RWPE1 (cell line): ENCODE data around the gene IGF1R.

Experiments used
- CTCF ChIA-PET: fragments of 350-600 bp; sonication (Branson Sonifier 250); formaldehyde crosslinking; extraction: SDS; loops from one replicate; lab custom pipeline; 2021; lab: Yijun Ruan, JAX
- POLR2A ChIA-PET: fragments of 400-600 bp; formaldehyde crosslinking; extraction: SDS; loops from one replicate; lab custom pipeline; 2020; ENCODE audit warnings: antibody characterized with exemption; ENCODE audit not compliant: low non-redundant PET; lab: Yijun Ruan, JAX
- DNase-seq: peaks from one replicate; pipeline ENCODE4 v3.0.0; 2012; ENCODE audit warnings: low spot score
- H3K27ac ChIP-seq: fragments of 450-650 bp; 2 replicates; pipeline ENCODE4 v1.5.1; 2017
- TF ChIP-seq, protein P1 (sequence below): fragments of 450-650 bp; conservative IDR thresholded peaks from 2 replicates; pipeline ENCODE4 v1.5.1; 2017; ENCODE audit warnings: low read depth, mild to moderate bottlenecking

IGF1R gene

DNA sequence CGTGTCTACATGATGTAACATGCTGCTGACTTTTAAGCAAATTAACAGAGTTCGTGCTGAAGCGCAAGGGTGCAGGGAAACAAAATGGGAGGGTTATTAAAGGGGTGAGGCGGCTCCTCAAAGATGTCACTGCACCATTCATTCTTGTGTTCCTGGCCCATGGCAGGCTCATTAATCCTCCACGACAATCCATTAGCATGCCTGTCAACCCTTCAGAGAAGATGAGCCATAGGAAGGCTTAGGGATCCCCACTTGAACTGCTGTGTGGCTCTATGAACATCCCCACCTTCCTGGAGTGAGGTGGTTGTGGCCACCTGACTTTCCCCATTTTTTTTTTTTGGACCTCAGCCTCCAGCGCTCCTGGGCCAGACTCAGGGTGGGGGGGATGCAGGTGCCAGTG is 45.8 kb downstream of the IGF1R start:
- CTCF ChIA-PET: no interaction called here
- POLR2A ChIA-PET: no interaction called here
- TF ChIP-seq, protein P1, sequence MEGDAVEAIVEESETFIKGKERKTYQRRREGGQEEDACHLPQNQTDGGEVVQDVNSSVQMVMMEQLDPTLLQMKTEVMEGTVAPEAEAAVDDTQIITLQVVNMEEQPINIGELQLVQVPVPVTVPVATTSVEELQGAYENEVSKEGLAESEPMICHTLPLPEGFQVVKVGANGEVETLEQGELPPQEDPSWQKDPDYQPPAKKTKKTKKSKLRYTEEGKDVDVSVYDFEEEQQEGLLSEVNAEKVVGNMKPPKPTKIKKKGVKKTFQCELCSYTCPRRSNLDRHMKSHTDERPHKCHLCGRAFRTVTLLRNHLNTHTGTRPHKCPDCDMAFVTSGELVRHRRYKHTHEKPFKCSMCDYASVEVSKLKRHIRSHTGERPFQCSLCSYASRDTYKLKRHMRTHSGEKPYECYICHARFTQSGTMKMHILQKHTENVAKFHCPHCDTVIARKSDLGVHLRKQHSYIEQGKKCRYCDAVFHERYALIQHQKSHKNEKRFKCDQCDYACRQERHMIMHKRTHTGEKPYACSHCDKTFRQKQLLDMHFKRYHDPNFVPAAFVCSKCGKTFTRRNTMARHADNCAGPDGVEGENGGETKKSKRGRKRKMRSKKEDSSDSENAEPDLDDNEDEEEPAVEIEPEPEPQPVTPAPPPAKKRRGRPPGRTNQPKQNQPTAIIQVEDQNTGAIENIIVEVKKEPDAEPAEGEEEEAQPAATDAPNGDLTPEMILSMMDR: no peak
- H3K27ac ChIP-seq: no peak overlapping the region
- no peak for DNase-seq

DNA sequence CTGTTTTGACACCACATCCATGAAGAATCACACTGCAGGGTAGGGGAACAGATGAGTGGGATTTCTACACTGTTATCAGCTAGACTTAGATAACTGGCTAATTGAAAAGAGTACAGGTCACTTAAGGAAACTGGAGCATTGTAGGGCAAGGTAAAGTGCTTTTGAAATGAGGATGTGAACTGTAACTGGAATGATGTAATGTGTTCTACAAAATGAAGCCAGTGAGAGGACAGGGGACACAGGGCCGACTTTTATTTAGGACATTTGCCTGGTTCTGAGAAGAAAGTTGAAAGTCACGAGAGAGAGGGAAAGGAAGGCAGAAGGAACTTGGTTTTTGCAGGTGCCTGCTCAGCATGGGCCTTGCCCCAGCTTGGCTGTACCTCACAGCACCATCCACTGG is 50.5 kb downstream of the IGF1R start:
- POLR2A ChIA-PET: no interaction called here
- TF ChIP-seq, protein P1: no peak
- DNase-seq: no peak
- H3K27ac ChIP-seq: no peak overlapping the region
- CTCF ChIA-PET: no interaction called here

DNA sequence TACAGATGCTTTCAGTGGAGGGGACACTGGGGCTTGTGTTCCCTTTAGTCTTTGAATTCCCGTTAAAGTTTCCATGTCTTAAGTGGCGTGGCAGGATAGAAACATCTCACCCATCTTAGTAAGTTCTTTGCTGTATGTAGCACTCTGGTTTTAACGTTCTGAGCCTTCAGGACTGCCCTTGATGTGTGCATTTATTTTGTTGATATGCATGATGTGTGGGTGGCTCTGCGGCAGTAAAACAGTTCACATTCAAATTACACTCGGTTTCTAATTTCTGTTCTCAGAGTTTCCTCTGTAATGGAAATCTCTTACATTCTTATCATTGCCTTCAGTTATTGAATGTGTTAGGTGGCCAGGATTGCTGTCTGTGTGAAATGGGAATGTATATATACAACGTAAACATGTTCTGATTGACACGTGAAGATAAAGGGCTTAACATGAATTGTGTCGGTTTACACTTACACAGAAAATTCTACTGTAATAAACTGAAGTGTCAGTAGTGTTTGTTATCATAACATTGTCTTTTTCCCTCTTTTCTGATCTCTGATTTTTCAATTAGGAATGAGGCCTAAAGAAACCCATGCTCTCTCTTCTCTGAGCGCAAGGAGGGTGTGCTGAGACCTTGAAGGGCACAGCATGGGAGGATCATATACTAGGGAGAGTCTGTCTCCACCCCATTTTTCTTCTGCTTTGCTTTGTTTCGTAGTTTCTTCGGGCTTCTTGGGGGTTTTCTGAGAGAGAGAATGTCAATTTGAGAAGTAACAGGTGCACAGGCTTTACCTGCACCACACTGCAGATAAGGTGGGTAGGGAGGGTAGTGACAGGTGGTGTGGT is 51.5 kb downstream of the IGF1R start:
- DNase-seq: no peak
- TF ChIP-seq, protein P1: no peak
- POLR2A ChIA-PET: no interaction called here
- CTCF ChIA-PET: no interaction called here
- H3K27ac ChIP-seq: no peak overlapping the region

DNA sequence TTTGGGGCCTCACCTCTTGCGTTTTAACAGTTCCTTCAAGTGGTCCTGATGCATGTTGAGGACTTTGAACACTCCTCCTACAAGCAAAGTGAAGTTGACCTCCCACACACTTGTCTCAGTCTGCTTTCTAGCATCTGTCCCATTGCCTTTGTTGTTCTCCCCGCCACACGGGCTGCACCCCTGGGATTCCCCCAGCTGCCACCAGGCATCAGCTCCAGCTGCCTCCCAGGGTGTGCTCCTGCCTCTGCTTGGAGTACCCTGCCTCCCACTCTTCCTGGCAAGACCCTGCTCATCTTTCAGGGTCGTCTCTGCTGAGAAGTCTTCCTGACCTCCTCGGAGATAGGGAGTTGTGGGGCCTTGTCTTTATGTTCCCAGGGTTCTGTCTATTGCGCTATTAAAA is 52.2 kb downstream of the IGF1R start:
- POLR2A ChIA-PET: no interaction called here
- CTCF ChIA-PET: no interaction called here
- H3K27ac ChIP-seq: no peak overlapping the region
- TF ChIP-seq, protein P1: no peak
- DNase-seq: no peak

DNA sequence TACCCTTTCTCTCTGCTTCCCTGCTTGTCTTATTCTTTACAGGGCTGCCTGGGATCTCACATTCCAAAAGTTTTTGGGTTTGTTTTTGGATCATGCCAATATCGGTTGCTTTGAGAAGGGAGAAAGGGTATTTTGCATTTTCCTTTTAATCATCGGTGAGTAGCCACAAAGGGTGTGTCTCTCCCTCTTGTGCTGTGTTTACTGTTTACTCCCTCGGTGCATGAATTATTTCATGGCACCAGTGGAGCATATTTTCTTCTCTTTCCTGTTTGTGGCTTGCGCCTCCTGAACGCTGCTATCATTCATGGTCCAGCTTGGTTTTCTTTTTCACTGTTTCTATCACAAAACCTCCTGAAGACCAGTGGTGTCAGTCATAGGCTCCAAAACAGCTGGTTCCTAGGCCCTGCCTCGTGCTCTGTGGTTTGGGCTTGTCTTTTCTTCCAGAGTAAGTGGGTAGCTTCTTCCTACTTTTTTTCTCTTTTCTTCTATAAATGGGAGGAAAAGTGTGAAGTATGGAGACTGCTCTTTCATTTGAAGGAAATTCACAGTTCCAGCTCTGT is 54.9 kb downstream of the IGF1R start:
- H3K27ac ChIP-seq: no peak overlapping the region
- ChIA-PET POLR2A (no interaction called here), CTCF (interaction anchor here (0.7 to 1.4 kb wide), 2 partner anchors 12 to 727 kb away, joined by 3 to 4 read pairs; no protein-coding TSS in a partner anchor)
- no peak for DNase-seq
- TF ChIP-seq, protein P1: no peak

DNA sequence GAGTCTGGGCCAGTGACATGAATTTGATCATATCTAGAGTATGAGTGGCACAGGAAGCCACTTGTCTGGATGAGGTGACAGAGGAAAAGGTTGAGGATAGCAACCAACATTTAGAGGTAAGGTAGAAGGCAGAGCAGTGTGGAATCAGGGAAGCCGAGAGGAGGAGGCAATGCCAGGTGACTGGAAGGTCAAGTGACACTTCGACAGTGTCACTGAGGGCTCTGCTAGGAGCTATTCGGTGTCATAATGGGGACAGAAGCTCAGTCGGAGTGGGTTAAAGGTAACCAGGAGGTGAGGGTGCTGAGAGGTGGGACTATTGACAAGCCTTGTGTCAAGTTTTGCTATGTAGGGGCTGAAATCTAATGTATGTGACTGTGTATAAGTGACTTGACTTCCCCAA is 56.7 kb downstream of the IGF1R start:
- POLR2A ChIA-PET: no interaction called here
- DNase-seq: no peak
- CTCF ChIA-PET: no interaction called here
- TF ChIP-seq, protein P1: no peak
- H3K27ac ChIP-seq: no peak overlapping the region
